SK-N-SH (cell line): Measurements from ENCODE around the gene PHEX. TPM values are rescaled to one million over a fixed set of nuclear protein-coding genes. Genes with fewer than 3 reads are reported as not detected.

Source experiments
- CTCF ChIA-PET: fragments of 300-600, 350-600 bp; formaldehyde crosslinking; extraction: SDS; loops from one replicate; lab custom pipeline; 2021; lab: Yijun Ruan, JAX
- POLR2A ChIA-PET: fragments of 350-600 bp; sonication (Branson Sonifier 250); formaldehyde crosslinking; extraction: SDS; loops from one replicate; lab custom pipeline; 2020; ENCODE audit warnings: antibody characterized with exemption, inconsistent platforms; lab: Yijun Ruan, JAX
- DNase-seq: peaks from one replicate; pipeline ENCODE4 v3.0.0; 2012
- H2AFZ ChIP-seq: fragments of 200-600 bp; sonication (generic); 2 replicates; pipeline ENCODE4 v1.8.1; 2016; ENCODE audit warnings: antibody characterized with exemption, mild to moderate bottlenecking, low read depth
- H3F3A ChIP-seq: fragments of 200-600 bp; sonication (generic); replicated peaks from 2 replicates; pipeline ENCODE3; 2016; ENCODE audit warnings: antibody characterized with exemption, mild to moderate bottlenecking; ENCODE audit not compliant: insufficient read depth
- H3K27ac ChIP-seq, 2 experiments: fragments of 200-500 bp in 1 of 2; fragments of 200-600 bp in 1 of 2; sonication (Bioruptor generic) in 1 of 2; sonication (generic), shearing (Covaris generic) in 1 of 2; 2 replicates each; pipeline versions ENCODE4 v1.5.1 to v1.6.1; 2014 to 2016; ENCODE audit warnings: low read depth in 2 of 2, inconsistent platforms in 1 of 2, low read length in 1 of 2, mild to moderate bottlenecking in 1 of 2, mixed read lengths in 1 of 2
- H3K27me3 ChIP-seq: fragments of 200-600 bp; sonication (generic), shearing (Covaris generic); 2 replicates; pipeline ENCODE4 v1.6.1; 2016; ENCODE audit warnings: mixed run types; ENCODE audit not compliant: insufficient read depth
- H3K36me3 ChIP-seq, 2 experiments: fragments of 200-500 bp in 1 of 2; fragments of 200-600 bp in 1 of 2; sonication (Bioruptor generic) in 1 of 2; sonication (generic) in 1 of 2; replicated peaks in 1 of 2; 2 replicates each; pipeline versions ENCODE3 to v1.5.1; 2014 to 2016; ENCODE audit warnings: low read length in 1 of 2, mild to moderate bottlenecking in 1 of 2; ENCODE audit not compliant: insufficient read depth in 2 of 2, control insufficient read depth in 1 of 2
- H3K4me1 ChIP-seq, 2 experiments: fragments of 200-500 bp in 1 of 2; fragments of 200-600 bp in 1 of 2; sonication (Bioruptor generic) in 1 of 2; sonication (generic), shearing (Covaris generic) in 1 of 2; 2 replicates each; pipeline versions ENCODE4 v1.5.1 to v1.6.1; 2014 to 2016; ENCODE audit warnings: low read depth in 1 of 2, low read length in 1 of 2, mixed run types in 1 of 2; ENCODE audit not compliant: insufficient read depth in 2 of 2, control insufficient read depth in 1 of 2
- H3K4me2 ChIP-seq: fragments of 200-600 bp; sonication (generic), shearing (Covaris generic); 2 replicates; pipeline ENCODE4 v1.6.1; 2017; ENCODE audit warnings: mixed run types
- H3K4me3 ChIP-seq, 2 experiments: fragments of 200-500 bp in 1 of 2; fragments of 200-600 bp in 1 of 2; sonication (Bioruptor generic) in 1 of 2; sonication (generic), shearing (Covaris generic) in 1 of 2; 2 replicates each; pipeline versions ENCODE4 v1.5.1 to v1.8.1; 2014 to 2016; ENCODE audit warnings: low read depth in 2 of 2, inconsistent platforms in 1 of 2, low read length in 1 of 2, mild to moderate bottlenecking in 1 of 2, mixed read lengths in 1 of 2, moderate library complexity in 1 of 2
- H3K79me2 ChIP-seq: fragments of 200-600 bp; sonication (generic); 2 replicates; pipeline ENCODE4 v1.8.1; 2017; ENCODE audit warnings: mild to moderate bottlenecking; ENCODE audit not compliant: insufficient read depth
- H3K9ac ChIP-seq: fragments of 200-600 bp; sonication (generic); 2 replicates; pipeline ENCODE4 v1.6.1; 2017; ENCODE audit warnings: mixed run types
- H3K9me2 ChIP-seq: fragments of 200-600 bp; sonication (generic); 2 replicates; pipeline ENCODE4 v1.6.1; 2017; ENCODE audit warnings: mixed run types
- H3K9me3 ChIP-seq: fragments of 200-600 bp; sonication (generic); 2 replicates; pipeline ENCODE4 v1.6.1; 2017; ENCODE audit warnings: mixed run types, mild to moderate bottlenecking, moderate library complexity
- H4K20me1 ChIP-seq: fragments of 200-600 bp; sonication (generic); 2 replicates; pipeline ENCODE4 v1.6.1; 2017; ENCODE audit warnings: mild to moderate bottlenecking, mixed run types; ENCODE audit not compliant: insufficient read depth
- CHD2 ChIP-seq: fragments of 150-350 bp; IDR thresholded peaks from 2 replicates; pipeline ENCODE4 v1.6.1; 2018; ENCODE audit warnings: low read length; ENCODE audit not compliant: partially characterized antibody
- EP300 ChIP-seq, 2 experiments: IDR thresholded peaks; 2 replicates each; pipeline versions ENCODE4 v1.4.0 to v1.6.1; 2012; ENCODE audit warnings: borderline replicate concordance in 1 of 2, low read depth in 1 of 2, low read length in 1 of 2
- EZH2phosphoT487 ChIP-seq: fragments of 200-600 bp; sonication (generic); IDR thresholded peaks from 2 replicates; pipeline ENCODE4 v1.6.1; 2017; ENCODE audit warnings: low read depth, mixed run types, mild to moderate bottlenecking, antibody characterized with exemption, moderate library complexity, borderline replicate concordance
- FOSL2 ChIP-seq: IDR thresholded peaks from 2 replicates; pipeline ENCODE4 v1.4.0; 2012; ENCODE audit warnings: low read depth, mild to moderate bottlenecking, moderate library complexity, borderline replicate concordance
- FOXJ3 ChIP-seq: sonication (generic); formaldehyde crosslinking; IDR thresholded peaks from 2 replicates; pipeline ENCODE4 v1.5.1; 2020; ENCODE audit warnings: mild to moderate bottlenecking, missing genetic modification reagents
- GABPA ChIP-seq: IDR thresholded peaks from 2 replicates; pipeline ENCODE4 v1.4.0; 2012; ENCODE audit warnings: low read depth, mild to moderate bottlenecking
- JUND ChIP-seq: IDR thresholded peaks from 2 replicates; pipeline ENCODE4 v1.4.0; 2012
- MAX ChIP-seq: IDR thresholded peaks from 2 replicates; pipeline ENCODE4 v1.4.0; 2012; ENCODE audit warnings: low read depth
- NFIC ChIP-seq: IDR thresholded peaks from 2 replicates; pipeline ENCODE4 v1.4.0; 2012; ENCODE audit warnings: borderline replicate concordance
- NRF1 ChIP-seq: IDR thresholded peaks from 2 replicates; pipeline ENCODE4 v1.6.1; 2012; ENCODE audit warnings: low read depth, mild to moderate bottlenecking, low read length
- POLR2AphosphoS5 ChIP-seq: IDR thresholded peaks from 2 replicates; pipeline ENCODE4 v1.6.1; 2012; ENCODE audit warnings: low read depth, low read length
- RAD21 ChIP-seq: IDR thresholded peaks from 2 replicates; pipeline ENCODE4 v1.6.1; 2012; ENCODE audit warnings: mild to moderate bottlenecking, low read length
- REST ChIP-seq: IDR thresholded peaks from 2 replicates; pipeline ENCODE4 v1.6.1; 2012; ENCODE audit warnings: mild to moderate bottlenecking, low read depth, low read length, moderate library complexity
- RFX5 ChIP-seq: IDR thresholded peaks from 2 replicates; pipeline ENCODE4 v1.6.1; 2012; ENCODE audit warnings: mild to moderate bottlenecking, improper control_type of control experiment, low read length
- RXRA ChIP-seq: IDR thresholded peaks from 2 replicates; pipeline ENCODE4 v1.4.0; 2012; ENCODE audit warnings: low read depth, mild to moderate bottlenecking, borderline replicate concordance
- SIN3A ChIP-seq: IDR thresholded peaks from 2 replicates; pipeline ENCODE4 v1.6.1; 2012; ENCODE audit warnings: low read depth, mild to moderate bottlenecking, low read length, moderate library complexity, borderline replicate concordance
- SMC3 ChIP-seq: IDR thresholded peaks from 2 replicates; pipeline ENCODE4 v1.6.1; 2012; ENCODE audit warnings: low read depth, low read length, improper control_type of control experiment
- TAF1 ChIP-seq: IDR thresholded peaks from 2 replicates; pipeline ENCODE4 v1.6.1; 2012; ENCODE audit warnings: low read depth, mild to moderate bottlenecking, low read length, moderate library complexity, borderline replicate concordance
- TEAD4 ChIP-seq: IDR thresholded peaks from 2 replicates; pipeline ENCODE4 v1.4.0; 2012; ENCODE audit warnings: mild to moderate bottlenecking, borderline replicate concordance; ENCODE audit not compliant: insufficient read depth
- WGBS: methylation state at CpG from one replicate; pipeline ENCODE4 v1.1.6; 2017; ENCODE audit warnings: low lambda C conversion rate; 5-methylcytosine and 5-hydroxymethylcytosine counted together
- polyA plus RNA-seq, 3 experiments: library from polyadenylated mRNA; depleted of rRNA; stranded (reverse); fragments of >200 nt; gene quantifications; 2 replicates each; pipeline ENCODE4 v1.2.3, GENCODE V29; 2012
- TF ChIP-seq, protein P1 (sequence below): IDR thresholded peaks from 2 replicates; pipeline ENCODE4; 2012

Gene PHEX
- polyA plus RNA-seq, 1 of the 3 experiments (the other 2 are of a cell fraction): 0.35 TPM

GRCh38 chrX:22090181-22090580 lies 58.1 kb downstream of the PHEX start:
- H3K4me3 ChIP-seq: no peak overlapping the region
- no peaks in the 10 kb centered on the region for H3K36me3 ChIP-seq
- H3K79me2 ChIP-seq: no peaks in the 10 kb centered on the region
- WGBS: 46% methylated on average over 4 of the region's 4 CpGs
- H3K27ac ChIP-seq: no peak overlapping the region
- no peaks in the 10 kb centered on the region for H3K4me1 ChIP-seq
- CTCF ChIA-PET: interaction anchor here (2.2 kb wide), 1 partner anchor 9 kb away, joined by 12 read pairs; no protein-coding TSS in a partner anchor
- TF ChIP-seq FOXJ3 (CRISPR knock-in tag) (no peak), CHD2 (no peak), RXRA (no peak), EZH2phosphoT487 (no peak), TAF1 (no peak), REST (no peak), NFIC (no peak), RFX5 (no peak), MAX (no peak), SIN3A (no peak), SMC3 (no peak), RAD21 (no peak), FOSL2 (no peak), TEAD4 (no peak), EP300 (IDR thresholded peaks at IDR 0.05; ENCODE audit: borderline replicate concordance in 1 of 2, low read depth in 1 of 2, low read length in 1 of 2) (no peak), GABPA (no peak), NRF1 (no peak), JUND (no peak), POLR2AphosphoS5 (no peak)
- TF ChIP-seq, protein P1, sequence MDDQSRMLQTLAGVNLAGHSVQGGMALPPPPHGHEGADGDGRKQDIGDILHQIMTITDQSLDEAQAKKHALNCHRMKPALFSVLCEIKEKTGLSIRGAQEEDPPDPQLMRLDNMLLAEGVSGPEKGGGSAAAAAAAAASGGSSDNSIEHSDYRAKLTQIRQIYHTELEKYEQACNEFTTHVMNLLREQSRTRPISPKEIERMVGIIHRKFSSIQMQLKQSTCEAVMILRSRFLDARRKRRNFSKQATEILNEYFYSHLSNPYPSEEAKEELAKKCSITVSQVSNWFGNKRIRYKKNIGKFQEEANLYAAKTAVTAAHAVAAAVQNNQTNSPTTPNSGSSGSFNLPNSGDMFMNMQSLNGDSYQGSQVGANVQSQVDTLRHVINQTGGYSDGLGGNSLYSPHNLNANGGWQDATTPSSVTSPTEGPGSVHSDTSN: no peak
- no peaks in the 10 kb centered on the region for H3K27me3 ChIP-seq
- DNase-seq: no peak
- H3K9ac ChIP-seq: no peak overlapping the region
- H2AFZ ChIP-seq: no peak overlapping the region
- no peak overlapping the region for H3K4me2 ChIP-seq
- no peaks in the 10 kb centered on the region for H3K9me3 ChIP-seq
- H3F3A ChIP-seq: no peaks in the 10 kb centered on the region
- POLR2A ChIA-PET: no interaction called here
- H3K9me2 ChIP-seq: no peaks in the 10 kb centered on the region
- no peaks in the 10 kb centered on the region for H4K20me1 ChIP-seq
